NCI-H2196 (cell line): ENCODE results near the gene COL9A3.

Source experiments
- DNase-seq: peaks from one replicate; lab custom pipeline; 2025; ENCODE audit not compliant: unreplicated experiment; lab: John Stamatoyannopoulos, UW

The COL9A3 gene

GRCh38 chr20:62890444-62890843 lies 73.6 kb downstream of the COL9A3 start:
- DNase-seq, result no peak
